ENCODE measurements around the gene YAE1. TPM values are rescaled to one million over a fixed set of nuclear protein-coding genes. Genes with fewer than 3 reads are reported as not detected.

Gene YAE1
- total RNA-seq, 2 donors from 2014 or later = 9.8 to 28.3 TPM

GRCh38 chr7:39618868-39619267, 52.7 kb downstream of the YAE1 start:
- no peak overlapping the region for H3K4me3 ChIP-seq
- H3K27ac ChIP-seq = no peak overlapping the region
- TF ChIP-seq POLR2AphosphoS5 (IDR thresholded peaks at IDR 0.05) (no peak), POLR2A (IDR thresholded peaks at IDR 0.05) (no peak)
- TF ChIP-seq, protein P1, sequence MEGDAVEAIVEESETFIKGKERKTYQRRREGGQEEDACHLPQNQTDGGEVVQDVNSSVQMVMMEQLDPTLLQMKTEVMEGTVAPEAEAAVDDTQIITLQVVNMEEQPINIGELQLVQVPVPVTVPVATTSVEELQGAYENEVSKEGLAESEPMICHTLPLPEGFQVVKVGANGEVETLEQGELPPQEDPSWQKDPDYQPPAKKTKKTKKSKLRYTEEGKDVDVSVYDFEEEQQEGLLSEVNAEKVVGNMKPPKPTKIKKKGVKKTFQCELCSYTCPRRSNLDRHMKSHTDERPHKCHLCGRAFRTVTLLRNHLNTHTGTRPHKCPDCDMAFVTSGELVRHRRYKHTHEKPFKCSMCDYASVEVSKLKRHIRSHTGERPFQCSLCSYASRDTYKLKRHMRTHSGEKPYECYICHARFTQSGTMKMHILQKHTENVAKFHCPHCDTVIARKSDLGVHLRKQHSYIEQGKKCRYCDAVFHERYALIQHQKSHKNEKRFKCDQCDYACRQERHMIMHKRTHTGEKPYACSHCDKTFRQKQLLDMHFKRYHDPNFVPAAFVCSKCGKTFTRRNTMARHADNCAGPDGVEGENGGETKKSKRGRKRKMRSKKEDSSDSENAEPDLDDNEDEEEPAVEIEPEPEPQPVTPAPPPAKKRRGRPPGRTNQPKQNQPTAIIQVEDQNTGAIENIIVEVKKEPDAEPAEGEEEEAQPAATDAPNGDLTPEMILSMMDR (IDR thresholded peaks at IDR 0.05) = no peak
- no peaks in the 10 kb centered on the region for H3K4me1 ChIP-seq (replicated peaks)
- H3K9me3 ChIP-seq = no peaks in the 10 kb centered on the region
- no peak for DNase-seq (ENCODE audit: low spot score)
- no peaks in the 10 kb centered on the region for H3K36me3 ChIP-seq
- intact Hi-C loops (cut with DNase I) = no loop called here
- 89% methylated on average over 4 of the region's 4 CpGs for WGBS
- no peaks in the 10 kb centered on the region for H3K27me3 ChIP-seq (replicated peaks; ENCODE audit: insufficient read depth)

DNA sequence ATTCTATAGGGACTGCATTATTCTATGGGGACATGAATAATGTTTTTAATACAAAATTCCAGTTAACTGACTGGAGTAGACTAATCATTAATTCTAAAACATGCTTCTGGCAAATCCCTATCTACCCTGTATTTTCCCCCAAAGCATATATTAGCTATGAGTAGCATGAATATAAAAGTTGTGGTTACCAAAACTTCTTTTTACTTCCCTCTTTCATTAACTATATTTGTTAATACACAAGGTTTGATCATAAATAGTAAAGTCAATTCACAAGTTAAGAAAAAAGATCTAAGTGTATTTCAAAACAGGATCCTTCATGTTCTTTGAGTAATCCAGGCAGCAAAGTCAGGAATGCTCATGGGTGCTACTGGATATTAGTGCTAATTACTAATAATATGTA, 54.3 kb downstream of the YAE1 start:
- TF ChIP-seq, protein P1 (IDR thresholded peaks at IDR 0.05) = no peak
- no peak for TF ChIP-seq POLR2A (IDR thresholded peaks at IDR 0.05)
- TF ChIP-seq POLR2AphosphoS5 (IDR thresholded peaks at IDR 0.05) = no peak
- no peak overlapping the region for H3K27ac ChIP-seq
- no peak for DNase-seq (ENCODE audit: low spot score)
- H3K4me1 ChIP-seq (replicated peaks) = no peaks in the 10 kb centered on the region
- H3K27me3 ChIP-seq (replicated peaks; ENCODE audit: insufficient read depth) = no peaks in the 10 kb centered on the region
- H3K9me3 ChIP-seq = no peaks in the 10 kb centered on the region
- H3K36me3 ChIP-seq = no peaks in the 10 kb centered on the region
- H3K4me3 ChIP-seq = no peak overlapping the region
- intact Hi-C loops (cut with DNase I) = no loop called here

DNA sequence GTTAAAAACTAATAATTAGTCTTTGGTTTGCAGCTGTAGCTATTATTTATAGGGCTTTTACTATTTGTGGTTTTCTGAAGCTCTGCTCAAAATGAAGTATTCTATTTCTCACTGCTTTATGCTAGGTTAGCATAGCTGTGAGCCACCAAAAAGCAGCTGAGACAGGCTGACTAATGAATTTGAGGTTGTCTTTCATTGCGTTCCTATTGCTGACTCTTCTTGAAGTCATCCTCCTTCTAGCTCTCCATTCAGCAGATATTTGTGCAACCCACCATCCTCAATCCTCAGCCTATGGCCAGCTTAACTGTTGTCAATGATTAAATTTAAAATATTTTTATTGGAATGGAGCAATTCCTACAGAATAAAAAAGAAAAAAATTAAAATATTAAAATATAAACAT, 55.1 kb downstream of the YAE1 start:
- no peaks in the 10 kb centered on the region for H3K36me3 ChIP-seq
- H3K27ac ChIP-seq = no peak overlapping the region
- H3K9me3 ChIP-seq = no peaks in the 10 kb centered on the region
- H3K4me3 ChIP-seq = no peak overlapping the region
- 88% methylated on average over 1 of the region's 1 CpG for WGBS
- no peaks in the 10 kb centered on the region for H3K27me3 ChIP-seq (replicated peaks; ENCODE audit: insufficient read depth)
- DNase-seq (ENCODE audit: low spot score) = no peak
- H3K4me1 ChIP-seq (replicated peaks) = no peaks in the 10 kb centered on the region
- TF ChIP-seq POLR2A (IDR thresholded peaks at IDR 0.05) = no peak
- TF ChIP-seq, protein P1 (IDR thresholded peaks at IDR 0.05) = no peak
- intact Hi-C loops (cut with DNase I) = no loop called here

DNA sequence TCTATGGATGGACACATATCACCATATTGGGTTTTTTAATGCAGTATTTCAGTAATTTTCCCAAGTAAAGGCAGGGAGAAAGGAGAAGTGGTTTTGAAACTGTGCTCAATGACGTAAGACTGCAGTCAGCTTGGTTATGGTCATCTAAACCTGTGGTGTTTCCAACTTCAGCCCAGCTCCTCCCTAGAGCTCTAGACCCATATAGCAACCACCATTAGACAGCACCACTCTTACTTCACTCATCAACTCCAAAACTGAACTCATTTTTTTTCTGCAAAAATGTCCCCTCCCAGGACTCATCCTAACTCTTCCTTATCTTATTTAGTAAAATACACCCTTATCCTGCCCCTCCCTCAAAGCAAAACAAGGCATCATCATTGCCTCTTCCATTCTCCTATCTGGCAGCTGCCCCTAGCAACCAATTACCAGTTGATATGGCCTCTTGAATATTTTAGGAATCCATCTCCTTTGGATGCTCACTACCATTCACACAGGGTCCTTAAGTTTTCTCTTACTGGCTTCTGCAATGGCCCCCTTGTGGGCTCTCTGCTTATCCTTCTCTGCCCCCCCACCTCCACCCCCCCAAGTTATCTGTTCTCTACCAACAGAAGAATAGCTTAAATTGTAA, 55.7 kb downstream of the YAE1 start:
- Histone ChIP-seq H3K27me3 (replicated peaks; ENCODE audit: insufficient read depth) (no peaks in the 10 kb centered on the region), H3K9me3 (no peaks in the 10 kb centered on the region), H3K36me3 (no peaks in the 10 kb centered on the region), H3K4me1 (replicated peaks) (no peaks in the 10 kb centered on the region), H3K27ac (no peak overlapping the region), H3K4me3 (no peak overlapping the region)
- WGBS = 92% methylated on average over 1 of the region's 1 CpG
- no peak for DNase-seq (ENCODE audit: low spot score)
- intact Hi-C loops (cut with DNase I) = no loop called here
- TF ChIP-seq, protein P1 (IDR thresholded peaks at IDR 0.05) = no peak
- TF ChIP-seq POLR2AphosphoS5 (IDR thresholded peaks at IDR 0.05) (no peak), POLR2A (IDR thresholded peaks at IDR 0.05) (no peak)

Other genes with a start within 250 kb of the YAE1 start
- gene RALA, start 57.2 kb downstream of the YAE1 start, total RNA-seq = 10 to 100 TPM; 11.9 to 14.7 TPM